Ishikawa (cell line): Measurements from ENCODE around the gene MINPP1.

ENCODE experiments used
- CEBPB ChIP-seq: IDR thresholded peaks from 2 replicates; pipeline ENCODE4 v1.6.1; 2012
- CREB1 ChIP-seq: IDR thresholded peaks from 2 replicates; pipeline ENCODE4 v1.6.1; 2012; ENCODE audit warnings: low read depth
- EGR1 ChIP-seq: IDR thresholded peaks from 2 replicates; pipeline ENCODE4 v1.6.1; 2012
- EP300 ChIP-seq: IDR thresholded peaks from 2 replicates; pipeline ENCODE4 v1.6.1; 2012; ENCODE audit warnings: borderline replicate concordance
- FOXM1 ChIP-seq: IDR thresholded peaks from 2 replicates; pipeline ENCODE4 v1.6.1; 2012; ENCODE audit warnings: low read depth, borderline replicate concordance
- NFIC ChIP-seq: IDR thresholded peaks from 2 replicates; pipeline ENCODE4 v1.6.1; 2012
- RAD21 ChIP-seq: IDR thresholded peaks from 2 replicates; pipeline ENCODE4 v1.6.1; 2012; ENCODE audit warnings: low read depth
- TAF1 ChIP-seq: IDR thresholded peaks from 2 replicates; pipeline ENCODE4 v1.6.1; 2012; ENCODE audit warnings: low read depth, mild to moderate bottlenecking
- TCF12 ChIP-seq: IDR thresholded peaks from 2 replicates; pipeline ENCODE4 v1.6.1; 2012; ENCODE audit warnings: low read depth
- TEAD4 ChIP-seq: IDR thresholded peaks from 2 replicates; pipeline ENCODE4 v1.6.1; 2012
- YY1 ChIP-seq: IDR thresholded peaks from 2 replicates; pipeline ENCODE4 v1.6.1; 2012; ENCODE audit warnings: low read depth
- ZBTB7A ChIP-seq: IDR thresholded peaks from 2 replicates; pipeline ENCODE4 v1.6.1; 2012; ENCODE audit warnings: low read depth
- TF ChIP-seq, protein P1 (sequence below): IDR thresholded peaks from 2 replicates; pipeline ENCODE4 v1.6.1; 2012
- TF ChIP-seq, protein P2 (sequence below): IDR thresholded peaks from 2 replicates; pipeline ENCODE4 v1.6.1; 2012; ENCODE audit warnings: low read depth, mild to moderate bottlenecking
- TF ChIP-seq, protein P3 (sequence below): IDR thresholded peaks from 2 replicates; pipeline ENCODE4 v1.6.1; 2012

MINPP1 gene

DNA sequence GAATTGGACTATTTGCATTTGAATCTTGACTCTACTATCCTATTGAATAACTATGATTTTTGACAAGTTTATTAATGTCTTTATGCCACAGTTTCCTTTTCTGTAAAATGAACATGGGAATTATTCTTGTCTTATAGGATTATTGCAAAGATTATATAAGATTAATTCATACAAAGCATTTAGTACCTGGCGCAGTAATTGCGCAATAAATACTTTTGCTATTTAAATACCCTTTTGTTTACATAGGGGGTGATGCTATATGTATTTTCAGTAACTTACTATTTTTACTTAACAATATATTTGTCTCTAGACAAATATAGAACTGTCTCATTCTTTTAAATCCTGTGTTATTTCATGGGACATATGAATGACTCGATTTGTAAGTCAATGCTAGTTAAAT lies 5.3 kb downstream of the MINPP1 start:
- TF ChIP-seq TCF12 = no peak
- peak; percentile 94 for TF ChIP-seq CEBPB

DNA sequence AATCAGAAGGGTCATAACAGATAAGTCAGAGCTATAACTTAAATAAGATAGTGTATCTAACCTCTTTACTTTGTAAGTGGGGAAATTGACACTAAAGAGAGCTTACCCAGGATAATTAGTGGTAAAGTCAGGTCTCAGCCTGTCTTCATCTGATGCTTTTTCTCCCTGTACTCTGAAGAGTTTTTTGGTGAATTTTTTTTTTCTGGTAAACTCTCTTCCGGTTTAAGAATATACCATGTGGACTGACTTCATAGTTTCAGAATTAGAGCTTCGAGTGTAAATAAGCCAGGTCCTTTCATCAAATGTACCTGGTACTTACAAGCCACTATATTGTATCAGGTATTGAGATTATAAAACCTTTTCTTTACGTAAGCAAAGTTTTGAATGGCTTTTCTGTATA lies 6.8 kb downstream of the MINPP1 start:
- TF ChIP-seq NFIC (no peak), CREB1 (no peak), CEBPB (no peak), ZBTB7A (no peak), RAD21 (no peak), FOXM1 (no peak), EGR1 (no peak), TAF1 (no peak), YY1 (no peak), TEAD4 (no peak), EP300 (no peak), TCF12 (no peak)
- TF ChIP-seq, protein P1, sequence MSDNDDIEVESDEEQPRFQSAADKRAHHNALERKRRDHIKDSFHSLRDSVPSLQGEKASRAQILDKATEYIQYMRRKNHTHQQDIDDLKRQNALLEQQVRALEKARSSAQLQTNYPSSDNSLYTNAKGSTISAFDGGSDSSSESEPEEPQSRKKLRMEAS = no peak
- TF ChIP-seq, protein P2, sequence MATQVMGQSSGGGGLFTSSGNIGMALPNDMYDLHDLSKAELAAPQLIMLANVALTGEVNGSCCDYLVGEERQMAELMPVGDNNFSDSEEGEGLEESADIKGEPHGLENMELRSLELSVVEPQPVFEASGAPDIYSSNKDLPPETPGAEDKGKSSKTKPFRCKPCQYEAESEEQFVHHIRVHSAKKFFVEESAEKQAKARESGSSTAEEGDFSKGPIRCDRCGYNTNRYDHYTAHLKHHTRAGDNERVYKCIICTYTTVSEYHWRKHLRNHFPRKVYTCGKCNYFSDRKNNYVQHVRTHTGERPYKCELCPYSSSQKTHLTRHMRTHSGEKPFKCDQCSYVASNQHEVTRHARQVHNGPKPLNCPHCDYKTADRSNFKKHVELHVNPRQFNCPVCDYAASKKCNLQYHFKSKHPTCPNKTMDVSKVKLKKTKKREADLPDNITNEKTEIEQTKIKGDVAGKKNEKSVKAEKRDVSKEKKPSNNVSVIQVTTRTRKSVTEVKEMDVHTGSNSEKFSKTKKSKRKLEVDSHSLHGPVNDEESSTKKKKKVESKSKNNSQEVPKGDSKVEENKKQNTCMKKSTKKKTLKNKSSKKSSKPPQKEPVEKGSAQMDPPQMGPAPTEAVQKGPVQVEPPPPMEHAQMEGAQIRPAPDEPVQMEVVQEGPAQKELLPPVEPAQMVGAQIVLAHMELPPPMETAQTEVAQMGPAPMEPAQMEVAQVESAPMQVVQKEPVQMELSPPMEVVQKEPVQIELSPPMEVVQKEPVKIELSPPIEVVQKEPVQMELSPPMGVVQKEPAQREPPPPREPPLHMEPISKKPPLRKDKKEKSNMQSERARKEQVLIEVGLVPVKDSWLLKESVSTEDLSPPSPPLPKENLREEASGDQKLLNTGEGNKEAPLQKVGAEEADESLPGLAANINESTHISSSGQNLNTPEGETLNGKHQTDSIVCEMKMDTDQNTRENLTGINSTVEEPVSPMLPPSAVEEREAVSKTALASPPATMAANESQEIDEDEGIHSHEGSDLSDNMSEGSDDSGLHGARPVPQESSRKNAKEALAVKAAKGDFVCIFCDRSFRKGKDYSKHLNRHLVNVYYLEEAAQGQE = no peak
- TF ChIP-seq, protein P3, sequence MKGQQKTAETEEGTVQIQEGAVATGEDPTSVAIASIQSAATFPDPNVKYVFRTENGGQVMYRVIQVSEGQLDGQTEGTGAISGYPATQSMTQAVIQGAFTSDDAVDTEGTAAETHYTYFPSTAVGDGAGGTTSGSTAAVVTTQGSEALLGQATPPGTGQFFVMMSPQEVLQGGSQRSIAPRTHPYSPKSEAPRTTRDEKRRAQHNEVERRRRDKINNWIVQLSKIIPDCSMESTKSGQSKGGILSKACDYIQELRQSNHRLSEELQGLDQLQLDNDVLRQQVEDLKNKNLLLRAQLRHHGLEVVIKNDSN = no peak

DNA sequence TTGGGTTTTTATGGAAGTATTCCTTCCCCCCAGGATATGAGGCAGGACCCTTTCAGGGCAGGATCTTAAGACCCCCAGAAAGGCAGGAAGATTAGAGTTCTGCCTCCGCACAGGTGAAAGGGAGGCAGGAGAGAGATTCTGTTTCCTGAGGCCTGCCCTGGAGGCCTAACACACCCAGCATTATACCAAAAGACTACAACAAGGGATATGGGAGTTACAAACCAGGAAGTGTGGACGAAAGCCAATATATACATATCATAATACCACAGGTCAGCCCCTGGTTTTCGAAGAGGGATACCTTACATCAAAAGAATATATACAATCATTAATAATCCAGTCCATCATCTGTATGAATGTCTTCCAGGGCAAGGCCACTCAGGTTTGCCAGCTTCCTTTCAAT lies 14.2 kb downstream of the MINPP1 start:
- no peak for TF ChIP-seq RAD21
- no peak for TF ChIP-seq ZBTB7A
- TF ChIP-seq CEBPB = no peak
- TF ChIP-seq TCF12 = no peak
- no peak for TF ChIP-seq TAF1
- TF ChIP-seq YY1 = no peak
- no peak for TF ChIP-seq CREB1

DNA sequence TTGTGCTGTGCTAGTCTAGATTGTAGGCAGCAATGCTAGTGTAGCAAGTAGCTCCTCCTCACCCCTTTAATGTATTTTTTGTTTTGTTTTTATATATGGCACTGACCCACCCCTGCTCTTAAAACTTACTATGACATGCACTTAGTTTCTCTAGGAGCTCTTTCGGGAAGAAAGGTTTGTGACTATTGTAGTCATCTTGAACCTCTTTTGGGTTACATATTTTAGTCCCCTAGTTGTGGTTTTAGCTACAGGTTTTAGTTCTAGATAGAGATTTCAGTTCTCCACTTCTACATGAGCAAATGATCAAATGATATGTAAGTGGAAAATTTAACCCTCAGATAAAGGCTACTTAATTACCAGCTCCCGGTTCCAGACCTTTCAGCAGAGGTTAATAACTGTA lies 14.9 kb downstream of the MINPP1 start:
- TF ChIP-seq, protein P1 = no peak
- no peak for TF ChIP-seq NFIC
- TF ChIP-seq, protein P3 = no peak
- TF ChIP-seq, protein P2 = no peak
- no peak for TF ChIP-seq YY1
- no peak for TF ChIP-seq RAD21
- TF ChIP-seq TEAD4 = no peak
- no peak for TF ChIP-seq CEBPB
- TF ChIP-seq EP300 = no peak

DNA sequence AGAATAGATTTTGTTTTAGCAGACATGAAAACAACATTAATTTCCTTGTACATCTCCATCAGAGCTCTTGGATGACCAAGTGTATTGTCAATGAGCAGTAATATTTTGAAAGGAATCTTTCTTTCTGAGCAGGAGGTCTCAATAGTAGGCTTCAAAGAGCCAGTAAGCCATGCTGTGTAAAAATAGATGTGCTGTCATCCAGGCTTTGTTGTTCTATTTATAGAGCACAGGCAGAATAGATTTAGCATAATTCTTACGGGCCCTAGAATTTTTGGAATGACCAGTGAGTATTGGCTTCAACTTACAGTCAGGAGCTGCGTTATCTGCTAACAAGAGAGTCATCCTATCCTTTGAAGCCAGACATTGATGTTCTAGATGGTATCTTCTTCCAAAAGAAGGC lies 19.0 kb downstream of the MINPP1 start:
- TF ChIP-seq TCF12 (no peak), ZBTB7A (no peak), NFIC (no peak), FOXM1 (no peak), CEBPB (no peak), TAF1 (no peak), EP300 (no peak), CREB1 (no peak), RAD21 (no peak), TEAD4 (no peak), YY1 (no peak), EGR1 (no peak)
- TF ChIP-seq, protein P2 = no peak
- TF ChIP-seq, protein P1 = no peak
